SU-DHL-6 (cell line): ENCODE data around the gene CORO1A.

ENCODE experiments used
- CTCF ChIP-seq: fragments of 200-600 bp; sonication (generic); IDR thresholded peaks from one replicate; pipeline ENCODE4 v1.5.1; 2017; ENCODE audit warnings: antibody characterized with exemption, mild to moderate bottlenecking, low read length, moderate library complexity; ENCODE audit not compliant: insufficient read depth, poor library complexity, severe bottlenecking
- EZH2phosphoT487 ChIP-seq: fragments of 200-600 bp; sonication (generic), shearing (Covaris generic); conservative IDR thresholded peaks from 2 replicates; pipeline ENCODE4 v1.6.1; 2018; ENCODE audit warnings: mild to moderate bottlenecking, antibody characterized with exemption, low read length, moderate library complexity, mixed read lengths

GRCh38 chr16:30155188-30155587 lies 28.2 kb upstream of the CORO1A start:
- no peak for TF ChIP-seq EZH2phosphoT487
- no peak for TF ChIP-seq CTCF
